HepG2 (cell line): ENCODE measurements around the gene ERC1. TPM values are rescaled to one million over a fixed set of nuclear protein-coding genes. Genes with fewer than 3 reads are reported as not detected.
"Not testable (repeated sequence)": the region's sequence is repeated elsewhere in the genome, so short reads cannot be mapped to it uniquely, and the experiment has no call there.

Source experiments
- ATAC-seq: fragments of 200-7000 bp; cut with Tn5 transposase; 3 replicates; pipeline ENCODE4 v1.9.1; 2020; ENCODE audit warnings: mild to moderate bottlenecking, moderate library complexity
- BruUV-seq: library from RNA; stranded (reverse); fragments of 400-500 nt; replicated peaks from 2 replicates; lab custom pipeline; 2021; lab: Mats Ljungman, UMichigan
- CTCF ChIA-PET: fragments of 300-600 bp; formaldehyde crosslinking; extraction: SDS; loops from one replicate; lab custom pipeline; 2021; ENCODE audit warnings: low total read pairs, inconsistent platforms, low intra/inter-chr PET ratio; lab: Yijun Ruan, JAX
- POLR2A ChIA-PET: fragments of 350-600 bp; sonication (Branson Sonifier 250); formaldehyde crosslinking; loops from one replicate; lab custom pipeline; 2020; ENCODE audit warnings: antibody characterized with exemption, inconsistent platforms; lab: Yijun Ruan, JAX
- DNase-seq: peaks from one replicate; pipeline ENCODE4 v3.0.0-alpha.2; 2015; ENCODE audit warnings: low spot score
- FAIRE-seq: peaks from 3 replicates; lab custom pipeline; 2011; peaks lifted over from hg19 to GRCh38; lab: Jason Lieb, UNC
- H2AFZ ChIP-seq: one replicate; pipeline ENCODE4 v1.6.1; 2011; ENCODE audit warnings: low read length, inconsistent platforms
- H3K27ac ChIP-seq: fragments of 300-600 bp; 3 replicates; pipeline ENCODE4 v1.8.0; 2011; ENCODE audit warnings: mixed run types, mild to moderate bottlenecking, mixed read lengths, low read length, inconsistent platforms; ENCODE audit not compliant: insufficient read depth; ENCODE audit errors: extremely low read length
- H3K27me3 ChIP-seq, 2 experiments: fragments of 200-600 bp in 1 of 2; 2 replicates in 1 of 2; 3 replicates in 1 of 2; pipeline versions ENCODE4 v1.6.0 to v1.8.0; 2011; ENCODE audit warnings: low read length in 2 of 2, mild to moderate bottlenecking in 2 of 2, moderate library complexity in 2 of 2, inconsistent platforms in 1 of 2; ENCODE audit not compliant: insufficient read depth in 2 of 2, control insufficient read depth in 1 of 2
- H3K36me3 ChIP-seq, 2 experiments: fragments of 200-600 bp in 1 of 2; replicated peaks in 1 of 2; 2 replicates in 1 of 2; 3 replicates in 1 of 2; pipeline versions ENCODE4 v1.5.1 to v1.8.0; 2011; ENCODE audit warnings: low read length in 2 of 2, inconsistent platforms in 1 of 2; ENCODE audit not compliant: insufficient read depth in 2 of 2, control insufficient read depth in 1 of 2
- H3K4me1 ChIP-seq: 2 replicates; pipeline ENCODE4 v1.5.1; 2012; ENCODE audit warnings: low read length, inconsistent platforms; ENCODE audit not compliant: insufficient read depth
- H3K4me2 ChIP-seq: 2 replicates; pipeline ENCODE4 v1.6.0; 2011; ENCODE audit warnings: low read depth, low read length, inconsistent platforms
- H3K4me3 ChIP-seq, 3 experiments: fragments of 200-600 bp in 1 of 3; sonication (generic), shearing (Covaris generic) in 1 of 3; replicated peaks in 1 of 3; 2 replicates each; pipeline ENCODE4 v1.5.1; 2011 to 2016; ENCODE audit warnings: low read length in 3 of 3, inconsistent platforms in 2 of 3, low read depth in 2 of 3, mild to moderate bottlenecking in 2 of 3, control low read depth in 1 of 3, mixed read lengths in 1 of 3; ENCODE audit not compliant: insufficient read depth in 1 of 3
- H3K79me2 ChIP-seq: one replicate; pipeline ENCODE4 v1.6.1; 2011; ENCODE audit warnings: low read length, inconsistent platforms; ENCODE audit not compliant: insufficient read depth
- H3K9ac ChIP-seq: 2 replicates; pipeline ENCODE4 v1.6.0; 2011; ENCODE audit warnings: mild to moderate bottlenecking, low read depth, low read length, inconsistent platforms; ENCODE audit not compliant: insufficient read depth
- H3K9me3 ChIP-seq: 2 replicates; pipeline ENCODE4 v1.5.1; 2012; ENCODE audit warnings: mild to moderate bottlenecking, low read length
- H4K20me1 ChIP-seq: 2 replicates; pipeline ENCODE4 v1.6.0; 2011; ENCODE audit warnings: inconsistent platforms, mild to moderate bottlenecking, low read length, moderate library complexity; ENCODE audit not compliant: insufficient read depth
- E2F5 ChIP-seq: sonication (generic); formaldehyde crosslinking; conservative IDR thresholded peaks from 2 replicates; pipeline ENCODE4 v1.4.0; 2020; ENCODE audit warnings: missing genetic modification reagents
- KDM2A ChIP-seq: sonication (generic); formaldehyde crosslinking; IDR thresholded peaks from 2 replicates; pipeline ENCODE4 v1.4.0; 2020; ENCODE audit warnings: low read depth, missing genetic modification reagents, borderline replicate concordance
- NPAS2 ChIP-seq: sonication (generic); formaldehyde crosslinking; IDR thresholded peaks from 2 replicates; pipeline ENCODE4 v1.8.0; 2022; ENCODE audit warnings: mild to moderate bottlenecking, missing genetic modification reagents, borderline replicate concordance
- ZFP1 ChIP-seq: IDR thresholded peaks from 2 replicates; pipeline ENCODE4 v1.6.1; 2016
- ZFP36L2 ChIP-seq: sonication (generic); formaldehyde crosslinking; IDR thresholded peaks from 2 replicates; pipeline ENCODE4 v1.4.0; 2020; ENCODE audit warnings: missing genetic modification reagents
- ZNF747 ChIP-seq: sonication (generic); formaldehyde crosslinking; IDR thresholded peaks from 2 replicates; pipeline ENCODE4 v1.8.1; 2023; ENCODE audit warnings: missing genetic modification reagents, mild to moderate bottlenecking, borderline replicate concordance
- ZNF777 ChIP-seq: sonication (generic); formaldehyde crosslinking; IDR thresholded peaks from 2 replicates; pipeline ENCODE4 v1.4.0; 2020; ENCODE audit warnings: missing genetic modification reagents
- WGBS: methylation state at CpG from one replicate; pipeline ENCODE4 v1.1.6; 2017; ENCODE audit warnings: low lambda C conversion rate; 5-methylcytosine and 5-hydroxymethylcytosine counted together
- in situ Hi-C: cut with HindIII; loops from 2 replicates; pipeline ENCODE4 v1.10.0; 2017; ENCODE audit warnings: low pct_unique_long_range_greater_than_20kb; ENCODE audit not compliant: extremely low pct_ligation_motif_present
- intact Hi-C: fragments of 100-400 bp; cut with micrococcal nuclease; formaldehyde crosslinking; loops from one replicate; pipeline ENCODE4 v1.10.0; 2022; ENCODE audit not compliant: unreplicated experiment
- polyA plus RNA-seq, 8 experiments: library from polyadenylated mRNA; depleted of rRNA in 3 of 8; stranded (reverse) in 7 of 8; unstranded in 1 of 8; fragments of >200 nt; fragmentation: Illumina TruSeq in 4 of 8; extraction: Trizol in 4 of 8; gene quantifications; 2 replicates each; pipeline versions ENCODE4 v1.2.1 to v1.2.3, GENCODE V29; 2011 to 2016; ENCODE audit warnings: low read depth in 4 of 8, missing spikeins in 1 of 8, mixed read lengths in 1 of 8; ENCODE audit not compliant: insufficient read depth in 1 of 8
- total RNA-seq, 5 experiments: library from RNA; depleted of rRNA; stranded (reverse); fragments of >200 nt; fragmentation: Illumina TruSeq; extraction: Trizol; gene quantifications; 2 replicates each; pipeline ENCODE4 v1.2.3, GENCODE V29; 2016; ENCODE audit warnings: low read depth in 1 of 5

ERC1 gene
- total and polyA plus RNA-seq, 2 of the 13 experiments (the other 11 are each of a cell fraction or from before 2014, with no cell fraction given), result 6.1 to 12.4 TPM

GRCh38 chr12:1339618-1340319 is 348.7 kb downstream of the ERC1 start (continued):
- no peak for TF ChIP-seq ZFP1
- no peak for TF ChIP-seq ZNF747 (CRISPR knock-in tag)
- TF ChIP-seq KDM2A (CRISPR knock-in tag), result no peak
- TF ChIP-seq ZFP36L2, result no peak
- no peak for TF ChIP-seq E2F5 (CRISPR knock-in tag)
- TF ChIP-seq NPAS2 (CRISPR knock-in tag), result no peak
- no peak for TF ChIP-seq ZNF777

- POLR2A ChIA-PET, FAIRE-seq, H3K9ac ChIP-seq, CTCF ChIA-PET, H3K27me3 ChIP-seq, in situ Hi-C loops, H3K4me2 ChIP-seq, DNase-seq, H3K9me3 ChIP-seq, H3K27ac ChIP-seq, ATAC-seq, H4K20me1 ChIP-seq, H3K36me3 ChIP-seq, BruUV-seq, H3K4me3 ChIP-seq, H3K79me2 ChIP-seq, intact Hi-C loops, H2AFZ ChIP-seq: not testable (repeated sequence)
- WGBS, result 97% methylated on average over 6 of the region's 6 CpGs
- H3K4me1 ChIP-seq, result peaks cover 14% of the 10 kb centered on the region
These were observed 350.2 kb downstream of the ERC1 start for GRCh38 chr12:1341270-1341669.
